Smooth muscle cell (in vitro differentiated cells): ENCODE data around the gene GINM1. TPM values are rescaled to one million over a fixed set of nuclear protein-coding genes. Genes with fewer than 3 reads are reported as not detected.

Experiments used
- DNase-seq: peaks from one replicate; lab custom pipeline; 2025; ENCODE audit not compliant: unreplicated experiment; lab: John Stamatoyannopoulos, UW
- H2AFZ ChIP-seq: fragments of 200-600 bp; sonication (generic); 2 replicates; pipeline ENCODE4 v1.6.0; 2016; ENCODE audit warnings: antibody characterized with exemption, low read depth, mild to moderate bottlenecking
- H3F3A ChIP-seq: fragments of 200-600 bp; sonication (generic); 2 replicates; pipeline ENCODE4 v1.6.0; 2017; ENCODE audit warnings: antibody characterized with exemption, low read depth
- H3K27ac ChIP-seq: fragments of 200-600 bp; sonication (generic); 2 replicates; pipeline ENCODE4 v1.5.1; 2016; ENCODE audit warnings: low read depth, mild to moderate bottlenecking
- H3K27me3 ChIP-seq: fragments of 200-600 bp; sonication (generic); 2 replicates; pipeline ENCODE4 v1.6.1; 2016; ENCODE audit warnings: low read depth, mild to moderate bottlenecking
- H3K36me3 ChIP-seq: fragments of 200-600 bp; sonication (generic); 2 replicates; pipeline ENCODE4 v1.5.1; 2016; ENCODE audit warnings: low read depth
- H3K4me1 ChIP-seq: fragments of 200-600 bp; sonication (generic); 2 replicates; pipeline ENCODE4 v1.5.1; 2016; ENCODE audit warnings: low read depth
- H3K4me2 ChIP-seq: fragments of 200-600 bp; sonication (generic); 2 replicates; pipeline ENCODE4 v1.6.0; 2016; ENCODE audit warnings: mild to moderate bottlenecking
- H3K4me3 ChIP-seq: fragments of 200-600 bp; sonication (generic); 2 replicates; pipeline ENCODE4 v1.5.1; 2016; ENCODE audit warnings: mild to moderate bottlenecking
- H3K79me2 ChIP-seq: fragments of 200-600 bp; sonication (generic); 2 replicates; pipeline ENCODE4 v1.6.0; 2016; ENCODE audit warnings: low read depth, mild to moderate bottlenecking
- H3K9ac ChIP-seq: fragments of 200-600 bp; sonication (generic); 2 replicates; pipeline ENCODE4 v1.6.0; 2016; ENCODE audit warnings: low read depth
- H3K9me3 ChIP-seq: fragments of 200-600 bp; sonication (generic); replicated peaks from 2 replicates; pipeline ENCODE4 v1.5.1; 2016; ENCODE audit warnings: low read depth
- H4K20me1 ChIP-seq: fragments of 200-600 bp; sonication (generic); 2 replicates; pipeline ENCODE4 v1.6.0; 2016; ENCODE audit warnings: low read depth
- CTCF ChIP-seq: fragments of 200-600 bp; sonication (generic); IDR thresholded peaks from 2 replicates; pipeline ENCODE4 v1.5.1; 2017; ENCODE audit warnings: borderline replicate concordance, mild to moderate bottlenecking, antibody characterized with exemption; ENCODE audit not compliant: insufficient read depth, poor library complexity, severe bottlenecking
- WGBS: methylation state at CpG from one replicate; pipeline ENCODE4 v1.1.7; 2016; ENCODE audit warnings: low lambda C conversion rate; 5-methylcytosine and 5-hydroxymethylcytosine counted together
- polyA plus RNA-seq: library from polyadenylated mRNA; unstranded; fragments of >200 nt; fragmentation: Nextera tagmentation; extraction: Ambion mirVana; gene quantifications from 2 replicates; pipeline ENCODE4 v1.2.1, GENCODE V29; 2016
- small RNA-seq: library from RNA; depleted of rRNA; stranded (forward); fragments of <200 nt; gene quantifications from one replicate; pipeline ENCODE3, GENCODE V24; 2014
- total RNA-seq: library from RNA; depleted of rRNA; stranded (reverse); fragments of >200 nt; gene quantifications from 2 replicates; pipeline ENCODE4 v1.2.3, GENCODE V29; 2014

GINM1 gene
- total and polyA plus RNA-seq, 2 experiments from 2014 or later, result 45.9 to 48.0 TPM

- Histone ChIP-seq H4K20me1 (peaks cover 3% of the 10 kb centered on the region), H3K27ac (no peak overlapping the region), H3K27me3 (no peaks in the 10 kb centered on the region), H3K4me1 (no peaks in the 10 kb centered on the region), H3K4me3 (no peak overlapping the region), H3F3A (no peaks in the 10 kb centered on the region), H3K36me3 (no peaks in the 10 kb centered on the region), H3K9ac (no peak overlapping the region), H3K4me2 (no peak overlapping the region), H2AFZ (no peak overlapping the region), H3K9me3 (no peaks in the 10 kb centered on the region), H3K79me2 (peaks cover 13% of the 10 kb centered on the region)
- 86% methylated on average over 1 of the region's 1 CpG for WGBS
- DNase-seq, result no peak
- no peak for TF ChIP-seq CTCF
These were observed 68.1 kb downstream of the GINM1 start for GRCh38 chr6:149634315-149634714.

DNA sequence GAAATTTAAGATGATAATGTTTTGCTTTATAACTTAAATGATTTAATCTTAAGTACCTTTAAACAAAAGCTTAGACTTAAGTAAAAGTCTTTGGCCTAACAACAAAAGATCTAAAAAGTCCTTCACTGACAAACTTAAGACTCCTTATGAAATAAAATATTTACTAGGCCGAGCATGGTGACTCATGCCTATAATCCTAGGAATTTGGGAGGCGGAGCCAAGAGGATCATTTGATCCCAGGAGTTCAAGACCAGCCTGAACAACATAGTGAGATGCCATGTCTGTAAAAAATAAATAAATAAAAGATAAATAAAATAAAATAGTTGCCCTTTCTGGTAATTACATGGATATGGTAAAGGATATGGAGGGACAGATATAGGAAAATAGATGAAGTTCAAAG is 69.9 kb downstream of the GINM1 start:
- WGBS, result 69% methylated on average over 2 of the region's 2 CpGs
- Histone ChIP-seq H3K4me2 (no peak overlapping the region), H3K4me1 (no peaks in the 10 kb centered on the region), H4K20me1 (peaks cover 17% of the 10 kb centered on the region), H3K27ac (no peak overlapping the region), H3K27me3 (no peaks in the 10 kb centered on the region), H3K4me3 (no peak overlapping the region), H3F3A (no peaks in the 10 kb centered on the region), H3K36me3 (no peaks in the 10 kb centered on the region), H3K9me3 (no peaks in the 10 kb centered on the region), H3K9ac (no peak overlapping the region), H2AFZ (no peak overlapping the region), H3K79me2 (peaks cover 20% of the 10 kb centered on the region)
- TF ChIP-seq CTCF, result no peak
- no peak for DNase-seq

Small RNA genes within 50 kb of the gene (small RNA-seq; reads per million reads assigned to genes)
- gene RF00019 (not detected), gene RF00410 (not detected), gene RNU7-3P (not detected)

Other genes with a start within 250 kb of the GINM1 start
- 68.7 and 78.5 TPM in 2 replicates for gene TAB2, start 248.7 kb upstream of the GINM1 start, total RNA-seq
- 12.6 and 14.3 TPM in 2 replicates for gene TAB2, start 248.7 kb upstream of the GINM1 start, polyA plus RNA-seq
- gene SUMO4, start 166.1 kb upstream of the GINM1 start, total RNA-seq, result 1.4 and 5.1 TPM in 2 replicates
- 0.15 and 2.0 TPM in 2 replicates for gene SUMO4, start 166.1 kb upstream of the GINM1 start, polyA plus RNA-seq
- gene ZC3H12D, start 81.4 kb upstream of the GINM1 start, total RNA-seq, result 0.09 TPM in 1 of 2 replicates, not detected in the other
- not detected in 2 replicates for gene ZC3H12D, start 81.4 kb upstream of the GINM1 start, polyA plus RNA-seq
- 64.8 and 65.3 TPM in 2 replicates for gene PPIL4, start 20.3 kb upstream of the GINM1 start, total RNA-seq
- gene PPIL4, start 20.3 kb upstream of the GINM1 start, polyA plus RNA-seq, result 30.8 and 36.8 TPM in 2 replicates
- 24.6 and 27.7 TPM in 2 replicates for gene KATNA1, start 82.3 kb downstream of the GINM1 start, total RNA-seq
- gene KATNA1, start 82.3 kb downstream of the GINM1 start, polyA plus RNA-seq, result 17.8 and 20.7 TPM in 2 replicates
- 28.3 and 32.0 TPM in 2 replicates for gene LATS1, start 151.7 kb downstream of the GINM1 start, total RNA-seq
- 8.5 and 10.0 TPM in 2 replicates for gene LATS1, start 151.7 kb downstream of the GINM1 start, polyA plus RNA-seq
- 33.8 and 39.0 TPM in 2 replicates for gene NUP43, start 180.2 kb downstream of the GINM1 start, total RNA-seq
- gene NUP43, start 180.2 kb downstream of the GINM1 start, polyA plus RNA-seq, result 5.9 and 8.3 TPM in 2 replicates
- 96.9 and 97.9 TPM in 2 replicates for gene PCMT1, start 183.4 kb downstream of the GINM1 start, total RNA-seq
- gene PCMT1, start 183.4 kb downstream of the GINM1 start, polyA plus RNA-seq, result 133 and 139 TPM in 2 replicates